ENCODE data around the gene ZNF429.
"Not testable (repeated sequence)": the region's sequence is repeated elsewhere in the genome, so short reads cannot be mapped to it uniquely, and the experiment has no call there.

ZNF429 gene

DNA sequence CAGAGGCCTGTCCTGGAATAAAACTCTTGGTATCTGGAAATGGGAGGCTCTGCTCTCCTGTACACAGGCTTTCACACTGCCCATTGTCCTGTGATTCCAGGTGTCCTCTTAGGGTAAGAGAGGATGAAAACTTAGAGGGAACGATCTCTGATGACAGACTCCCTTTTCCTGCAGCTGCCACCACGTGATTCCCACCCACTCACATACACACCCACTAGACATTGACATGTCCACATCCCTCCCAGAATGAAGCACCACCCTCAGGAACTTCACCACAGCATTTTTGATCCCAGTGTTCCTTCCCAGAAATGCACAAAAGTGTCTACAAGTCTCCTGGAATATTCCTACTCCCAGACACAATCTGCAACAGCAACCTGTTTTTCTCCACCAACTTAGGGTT lies 8.2 kb downstream of the ZNF429 start:
- TF ChIP-seq, protein P1, sequence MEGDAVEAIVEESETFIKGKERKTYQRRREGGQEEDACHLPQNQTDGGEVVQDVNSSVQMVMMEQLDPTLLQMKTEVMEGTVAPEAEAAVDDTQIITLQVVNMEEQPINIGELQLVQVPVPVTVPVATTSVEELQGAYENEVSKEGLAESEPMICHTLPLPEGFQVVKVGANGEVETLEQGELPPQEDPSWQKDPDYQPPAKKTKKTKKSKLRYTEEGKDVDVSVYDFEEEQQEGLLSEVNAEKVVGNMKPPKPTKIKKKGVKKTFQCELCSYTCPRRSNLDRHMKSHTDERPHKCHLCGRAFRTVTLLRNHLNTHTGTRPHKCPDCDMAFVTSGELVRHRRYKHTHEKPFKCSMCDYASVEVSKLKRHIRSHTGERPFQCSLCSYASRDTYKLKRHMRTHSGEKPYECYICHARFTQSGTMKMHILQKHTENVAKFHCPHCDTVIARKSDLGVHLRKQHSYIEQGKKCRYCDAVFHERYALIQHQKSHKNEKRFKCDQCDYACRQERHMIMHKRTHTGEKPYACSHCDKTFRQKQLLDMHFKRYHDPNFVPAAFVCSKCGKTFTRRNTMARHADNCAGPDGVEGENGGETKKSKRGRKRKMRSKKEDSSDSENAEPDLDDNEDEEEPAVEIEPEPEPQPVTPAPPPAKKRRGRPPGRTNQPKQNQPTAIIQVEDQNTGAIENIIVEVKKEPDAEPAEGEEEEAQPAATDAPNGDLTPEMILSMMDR (IDR thresholded peaks at IDR 0.05; ENCODE audit: insufficient read depth, low read depth, low read length, missing control alignments), result no peak
- no peak for DNase-seq (ENCODE audit: low read depth)
- H3K4me3 ChIP-seq (ENCODE audit: low read depth, low read length), result no peak overlapping the region

DNA sequence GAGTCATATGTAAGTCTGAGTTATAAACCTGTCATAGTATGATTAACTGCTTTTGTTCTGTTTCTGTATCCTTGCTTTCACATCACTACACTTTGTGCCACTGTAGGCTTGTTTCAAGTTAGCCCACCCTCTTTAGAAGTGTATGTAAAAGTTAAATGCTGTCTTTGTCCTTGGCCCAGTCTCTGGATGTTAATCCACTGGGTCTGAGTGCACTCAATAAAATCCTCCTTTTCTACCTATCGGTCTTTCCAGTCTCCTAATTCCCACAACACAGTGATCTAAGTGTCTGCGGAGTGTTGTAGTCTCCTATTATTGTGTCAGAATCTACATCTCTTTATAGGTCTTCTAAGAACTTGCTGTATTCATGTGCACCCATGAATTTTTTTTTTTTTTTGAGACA lies 14.1 kb downstream of the ZNF429 start:
- H3K4me3 ChIP-seq (ENCODE audit: low read depth, low read length), result no peak overlapping the region
- TF ChIP-seq, protein P1 (IDR thresholded peaks at IDR 0.05; ENCODE audit: insufficient read depth, low read depth, low read length, missing control alignments), result no peak
- DNase-seq (ENCODE audit: low read depth), result no peak

DNA sequence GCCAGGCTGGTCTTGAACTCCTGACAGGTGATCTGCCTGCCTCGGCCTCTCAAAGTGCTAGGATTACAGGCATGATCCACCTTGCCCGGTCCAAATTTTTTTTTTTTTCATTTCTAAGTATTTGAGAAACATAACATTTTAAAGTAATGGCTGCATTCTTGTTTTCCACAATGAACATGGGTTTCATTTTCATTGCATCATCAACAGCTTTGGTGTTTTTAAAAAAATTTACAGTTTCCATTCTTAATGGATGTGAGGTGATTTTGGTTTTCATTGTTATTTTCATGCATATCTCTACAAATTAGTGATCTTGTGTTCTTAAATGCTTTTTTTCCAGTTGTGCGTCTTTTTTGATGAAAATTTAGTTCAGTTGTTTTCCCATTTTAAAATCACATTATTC lies 27.5 kb downstream of the ZNF429 start:
- no peak for DNase-seq (ENCODE audit: low read depth)
- TF ChIP-seq, protein P1 (IDR thresholded peaks at IDR 0.05; ENCODE audit: insufficient read depth, low read depth, low read length, missing control alignments), result no peak
- H3K4me3 ChIP-seq (ENCODE audit: low read depth, low read length), result no peak overlapping the region

DNA sequence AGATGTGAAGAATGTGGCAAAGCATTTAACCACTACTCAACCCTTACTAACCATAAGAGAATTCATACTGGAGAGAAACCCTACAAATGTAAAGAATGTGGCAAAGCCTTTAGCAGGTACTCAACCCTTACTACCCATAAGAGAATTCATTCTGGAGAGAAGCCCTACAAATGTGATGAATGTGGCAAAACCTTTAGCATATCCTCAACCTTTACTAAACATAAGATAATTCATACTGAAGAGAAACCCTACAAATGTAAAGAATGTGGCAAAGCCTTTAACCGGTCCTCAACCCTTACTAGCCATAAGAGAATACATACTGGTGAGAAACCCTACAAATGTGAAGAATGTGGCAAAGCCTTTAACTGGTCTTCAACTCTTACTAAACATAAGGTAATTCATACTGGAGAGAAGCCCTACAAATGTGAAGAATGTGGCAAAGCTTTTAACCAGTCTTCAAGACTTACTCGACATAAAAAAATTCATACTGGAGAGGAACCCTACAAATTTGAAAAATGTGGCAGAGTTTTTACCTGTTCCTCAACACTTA lies 31.4 kb downstream of the ZNF429 start:
- not testable (repeated sequence) for H3K4me3 ChIP-seq (ENCODE audit: low read depth, low read length); DNase-seq (ENCODE audit: low read depth)

DNA sequence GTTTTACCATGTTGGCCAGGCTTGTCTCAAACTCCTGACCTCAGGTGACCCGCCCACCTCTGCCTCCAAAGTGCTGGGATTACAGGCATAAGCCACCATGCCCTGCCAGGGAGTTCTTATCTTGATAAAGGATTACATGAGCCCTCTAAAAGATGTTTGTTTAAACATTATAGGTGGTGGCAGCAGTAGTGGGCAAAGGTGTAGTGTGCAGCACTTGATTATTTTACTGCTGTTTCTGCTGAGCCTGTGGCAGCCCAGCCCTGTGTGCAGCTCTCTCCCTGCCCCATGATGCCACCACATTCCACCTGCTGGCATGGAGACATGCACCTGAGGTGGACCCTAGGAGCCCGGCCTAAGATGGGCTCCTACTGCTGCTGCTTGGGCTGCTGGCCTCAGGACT lies 54.0 kb downstream of the ZNF429 start:
- TF ChIP-seq, protein P1 (IDR thresholded peaks at IDR 0.05; ENCODE audit: insufficient read depth, low read depth, low read length, missing control alignments), result no peak
- DNase-seq (ENCODE audit: low read depth), result no peak
- H3K4me3 ChIP-seq (ENCODE audit: low read depth, low read length), result no peak overlapping the region

DNA sequence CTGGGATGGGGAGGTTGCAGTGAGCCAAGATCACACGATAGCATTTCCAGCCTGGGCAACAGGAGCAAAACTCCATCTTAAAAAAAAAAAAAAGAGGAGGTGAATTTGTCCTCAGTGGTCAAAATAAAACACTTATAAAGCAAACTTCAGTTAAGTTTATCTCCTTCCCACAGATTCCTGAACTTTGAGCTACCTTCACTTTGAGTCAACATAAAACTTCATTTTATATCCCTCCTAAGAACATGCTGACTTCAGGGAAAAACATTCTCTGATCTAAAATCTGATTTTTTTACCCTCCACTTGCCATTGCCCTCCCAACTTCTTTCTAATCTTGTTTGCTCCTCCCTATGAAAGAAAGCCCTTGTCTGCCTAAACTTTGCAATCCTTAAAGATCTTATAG lies 59.0 kb downstream of the ZNF429 start:
- no peak overlapping the region for H3K4me3 ChIP-seq (ENCODE audit: low read depth, low read length)
- TF ChIP-seq, protein P1 (IDR thresholded peaks at IDR 0.05; ENCODE audit: insufficient read depth, low read depth, low read length, missing control alignments), result no peak
- DNase-seq (ENCODE audit: low read depth), result no peak

DNA sequence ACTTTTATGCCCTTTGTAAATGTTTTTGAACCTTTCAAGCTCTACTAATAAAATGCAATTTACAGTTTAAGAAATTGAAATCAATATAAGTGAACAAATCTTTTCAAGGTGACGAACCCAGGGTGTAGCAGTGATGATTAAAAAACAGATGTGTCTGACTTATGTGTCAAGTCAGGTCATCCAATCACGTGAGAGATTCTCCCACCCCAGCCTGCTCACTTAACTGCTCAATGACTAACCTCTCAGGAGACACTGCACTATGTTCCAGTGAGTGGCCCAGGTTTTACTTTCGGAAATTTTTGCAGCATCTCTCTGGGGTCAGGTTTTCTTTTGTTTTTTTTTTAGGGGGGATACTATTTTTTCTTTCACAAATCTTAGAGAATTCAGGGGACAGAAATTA lies 60.7 kb downstream of the ZNF429 start:
- DNase-seq (ENCODE audit: low read depth), result no peak
- H3K4me3 ChIP-seq (ENCODE audit: low read depth, low read length), result no peak overlapping the region
- TF ChIP-seq, protein P1 (IDR thresholded peaks at IDR 0.05; ENCODE audit: insufficient read depth, low read depth, low read length, missing control alignments), result no peak

DNA sequence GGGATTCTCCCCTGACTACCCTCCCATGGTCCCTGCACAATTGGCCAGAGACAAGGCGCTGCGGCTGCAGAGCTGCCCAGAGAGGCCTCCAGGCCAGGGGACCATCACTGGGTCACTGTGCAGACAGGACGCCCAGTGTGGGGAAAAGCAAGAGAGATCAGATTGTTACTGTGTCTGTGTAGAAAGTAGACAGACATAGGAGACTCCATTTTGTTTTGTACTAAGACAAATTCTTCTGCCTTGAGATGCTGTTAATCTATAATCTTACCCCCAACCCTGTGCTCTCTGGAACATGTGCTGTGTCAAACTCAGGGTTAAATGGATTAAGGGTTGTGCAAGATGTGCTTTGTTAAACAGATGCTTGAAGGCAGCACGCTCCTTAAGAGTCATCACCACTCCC lies 62.4 kb downstream of the ZNF429 start:
- not testable (repeated sequence) for DNase-seq (ENCODE audit: low read depth); H3K4me3 ChIP-seq (ENCODE audit: low read depth, low read length)

Data from GM12865 (cell line).